GM12878 (cell line): Measurements from ENCODE around the gene POU2F3. TPM values are rescaled to one million over a fixed set of nuclear protein-coding genes. Genes with fewer than 3 reads are reported as not detected.
A peak's percentile ranks its signal among the peaks of the same experiment; 100 is the strongest.

Source experiments
- ATAC-seq: fragments of 200-7000 bp; cut with Tn5 transposase; 3 replicates; pipeline ENCODE4 v1.9.1; 2020; ENCODE audit warnings: mild to moderate bottlenecking, moderate library complexity
- BruUV-seq: library from RNA; stranded (reverse); fragments of 400-500 nt; replicated peaks from 2 replicates; lab custom pipeline; 2021; lab: Mats Ljungman, UMichigan
- CTCF ChIA-PET: fragments of 300-600 bp; sonication (Branson Sonifier 250); formaldehyde crosslinking; extraction: SDS; loops from one replicate; lab custom pipeline; 2021; ENCODE audit warnings: inconsistent platforms; lab: Yijun Ruan, JAX
- POLR2A ChIA-PET: fragments of 350-600 bp; formaldehyde crosslinking; extraction: SDS; loops from one replicate; lab custom pipeline; 2021; ENCODE audit warnings: inconsistent platforms; lab: Charles Lee
- RAD21 ChIA-PET: fragments of 300-600 bp; sonication (Branson Sonifier 250); formaldehyde crosslinking; loops from one replicate; lab custom pipeline; 2023; ENCODE audit warnings: antibody characterized with exemption; ENCODE audit not compliant: unreplicated experiment; lab: Charles Lee
- SMC1A ChIA-PET: fragments of 300-600 bp; sonication (Branson Sonifier 250); formaldehyde crosslinking; loops from one replicate; lab custom pipeline; 2023; ENCODE audit not compliant: unreplicated experiment, uncharacterized antibody; lab: Charles Lee
- DNase-seq: peaks from one replicate; pipeline ENCODE4 v3.0.0-alpha.2; 2011; ENCODE audit warnings: low read depth, low spot score
- FAIRE-seq: peaks from 3 replicates; lab custom pipeline; 2011; peaks lifted over from hg19 to GRCh38; lab: Jason Lieb, UNC
- H2AFZ ChIP-seq: 2 replicates; pipeline ENCODE4 v1.6.0; 2011; ENCODE audit warnings: low read depth, low read length, control low read depth; ENCODE audit not compliant: control insufficient read depth
- H3K27ac ChIP-seq: 2 replicates; pipeline ENCODE4 v1.5.1; 2011; ENCODE audit warnings: control low read depth; ENCODE audit not compliant: control insufficient read depth, insufficient read depth
- H3K27me3 ChIP-seq, 2 experiments: replicated peaks in 1 of 2; 2 replicates each; pipeline versions ENCODE4 v1.6.0 to v1.6.1; 2011; ENCODE audit warnings: low read length in 1 of 2; ENCODE audit not compliant: control insufficient read depth in 2 of 2, insufficient read depth in 2 of 2
- H3K36me3 ChIP-seq, 2 experiments: 2 replicates each; pipeline ENCODE4 v1.5.1; 2011; ENCODE audit warnings: low read length in 1 of 2; ENCODE audit not compliant: control insufficient read depth in 2 of 2, insufficient read depth in 2 of 2
- H3K4me1 ChIP-seq: 2 replicates; pipeline ENCODE4 v1.6.1; 2011; ENCODE audit warnings: mild to moderate bottlenecking, low read length, moderate library complexity, mixed read lengths; ENCODE audit not compliant: control insufficient read depth, insufficient read depth
- H3K4me2 ChIP-seq: 2 replicates; pipeline ENCODE4 v1.6.0; 2011; ENCODE audit warnings: control low read depth; ENCODE audit not compliant: control insufficient read depth, insufficient read depth
- H3K4me3 ChIP-seq: fragments of 200-600 bp; sonication (generic); 2 replicates; pipeline ENCODE4 v1.5.1; 2016
- H3K79me2 ChIP-seq: 2 replicates; pipeline ENCODE4 v1.6.0; 2011; ENCODE audit warnings: low read length; ENCODE audit not compliant: control insufficient read depth, insufficient read depth
- H3K9ac ChIP-seq: 2 replicates; pipeline ENCODE4 v1.8.0; 2011; ENCODE audit warnings: low read length, control low read depth, mixed read lengths; ENCODE audit not compliant: control insufficient read depth, insufficient read depth
- H3K9me3 ChIP-seq: replicated peaks from 3 replicates; pipeline ENCODE4 v1.5.1; 2011; ENCODE audit warnings: mild to moderate bottlenecking, low read length; ENCODE audit not compliant: control insufficient read depth, insufficient read depth
- H4K20me1 ChIP-seq: 2 replicates; pipeline ENCODE4 v1.6.0; 2011; ENCODE audit not compliant: control insufficient read depth, insufficient read depth
- BRCA1 ChIP-seq: IDR thresholded peaks from 2 replicates; pipeline ENCODE4 v1.6.1; 2011; ENCODE audit warnings: low read depth, low read length, improper control_type of control experiment
- ELK1 ChIP-seq: IDR thresholded peaks from 2 replicates; pipeline ENCODE4 v1.6.1; 2012; ENCODE audit warnings: low read depth, low read length, improper control_type of control experiment
- ETV6 ChIP-seq, 2 experiments: fragments of 450-650 bp in 1 of 2; IDR thresholded peaks in 1 of 2; conservative IDR thresholded peaks in 1 of 2; 2 replicates each; pipeline ENCODE4 v1.6.1; 2014; ENCODE audit warnings: antibody characterized with exemption in 1 of 2, borderline replicate concordance in 1 of 2, low read depth in 1 of 2, mild to moderate bottlenecking in 1 of 2, moderate library complexity in 1 of 2
- MTA2 ChIP-seq: fragments of 450-650 bp; IDR thresholded peaks from 2 replicates; pipeline ENCODE4 v1.6.1; 2016; ENCODE audit warnings: low read depth, mild to moderate bottlenecking, moderate library complexity
- MYC ChIP-seq: IDR thresholded peaks from 2 replicates; pipeline ENCODE4 v1.6.1; 2011; ENCODE audit warnings: mild to moderate bottlenecking, low read length, moderate library complexity, inconsistent platforms; ENCODE audit not compliant: insufficient read depth, insufficient replicate concordance, insufficient read length, severe bottlenecking
- NFIC ChIP-seq: IDR thresholded peaks from 2 replicates; pipeline ENCODE4 v1.6.1; 2012; ENCODE audit warnings: low read depth, mild to moderate bottlenecking, inconsistent platforms, low read length, moderate library complexity
- TCF7 ChIP-seq: IDR thresholded peaks from 2 replicates; pipeline ENCODE4 v1.6.1; 2014; ENCODE audit warnings: antibody characterized with exemption, borderline replicate concordance
- WGBS: methylation state at CpG from one replicate; pipeline ENCODE4 v1.1.6; 2016; ENCODE audit warnings: low lambda C conversion rate; ENCODE audit not compliant: insufficient replicate concordance, insufficient coverage; ENCODE audit errors: missing lambda C conversion rate; 5-methylcytosine and 5-hydroxymethylcytosine counted together
- in situ Hi-C: fragments of 300-500 bp; cut with MboI; formaldehyde crosslinking; loops from 9 replicates; pipeline ENCODE4 v1.14.3; 2018; ENCODE audit warnings: mixed read lengths
- intact Hi-C: fragments of 100-400 bp; cut with micrococcal nuclease; formaldehyde crosslinking; loops from one replicate; pipeline ENCODE4 v1.14.2; 2022; ENCODE audit not compliant: unreplicated experiment
- polyA plus RNA-seq, 11 experiments: library from polyadenylated mRNA; depleted of rRNA in 4 of 11; unstranded in 6 of 11; stranded (reverse) in 5 of 11; fragments of >200 nt; fragmentation: Nextera tagmentation in 4 of 11; fragmentation: Illumina TruSeq in 1 of 11; extraction: Ambion mirVana in 4 of 11; extraction: Trizol in 1 of 11; gene quantifications; 1 replicate in 1 of 11; 2 replicates in 10 of 11; pipeline versions ENCODE4 v1.2.1 to v1.2.3, GENCODE V29; 2011 to 2016; ENCODE audit warnings: inconsistent platforms in 2 of 11, missing spikeins in 2 of 11, low read depth in 1 of 11
- total RNA-seq, 4 experiments: library from RNA; depleted of rRNA in 3 of 4; stranded (reverse); fragments of >200 nt in 3 of 4; fragmentation: Illumina TruSeq in 1 of 4; extraction: Trizol in 1 of 4; gene quantifications; 2 replicates each; pipeline versions ENCODE4 v1.2.1 to v1.2.3, GENCODE V29; 2013 to 2021

POU2F3 gene
- total and polyA plus RNA-seq, 10 of the 15 experiments (the other 5 are each of a cell fraction or from before 2014, with no cell fraction given) = 0.09 to 4.4 (median 0.33) TPM

GRCh38 chr11:120226714-120227113 lies 13.2 kb upstream of the POU2F3 start (continued):
- no peak for TF ChIP-seq MTA2
- no peak for TF ChIP-seq ETV6 (conservative IDR thresholded peaks at IDR 0.05 in 1 of 2, IDR thresholded peaks at IDR 0.05 in 1 of 2; ENCODE audit: borderline replicate concordance in 1 of 2, low read depth in 1 of 2)
- TF ChIP-seq TCF7 = no peak

GRCh38 chr11:120227228-120227852 lies 12.6 kb upstream of the POU2F3 start:
- Histone ChIP-seq H3K27ac (no peak overlapping the region), H3K4me3 (no peak overlapping the region), H2AFZ (no peak overlapping the region), H3K9ac (no peak overlapping the region), H3K36me3 (no peaks in the 10 kb centered on the region), H4K20me1 (no peaks in the 10 kb centered on the region), H3K27me3 (no peaks in the 10 kb centered on the region; a peak in 1 of 4 replicates), H3K9me3 (no peaks in the 10 kb centered on the region), H3K79me2 (no peaks in the 10 kb centered on the region), H3K4me1 (peaks cover 8% of the 10 kb centered on the region), H3K4me2 (no peak overlapping the region)
- 45% methylated on average over 5 of the region's 5 CpGs for WGBS
- no peak for DNase-seq
- peak; percentile 54 for ATAC-seq
- ChIA-PET RAD21 (interaction anchor here (0.8 to 13.5 kb wide), 3 partner anchors 10 to 73 kb away, joined by 3 to 348 read pairs (median 10); no protein-coding TSS in a partner anchor), POLR2A (no interaction called here), CTCF (interaction anchor here (0.6 to 18.4 kb wide), 5 partner anchors 20 to 750 kb away, joined by 3 to 783 read pairs (median 3); no protein-coding TSS in a partner anchor), SMC1A (no interaction called here)
- in situ Hi-C loops (loop anchor here (5.0 kb wide), 1 partner anchor 55 kb away; no protein-coding TSS in a partner anchor), intact Hi-C loops (loop anchor here (10.0 kb wide), 1 partner anchor 743 kb away; no protein-coding TSS in a partner anchor)
- no peak for FAIRE-seq
- BruUV-seq = no TSS peak
- TF ChIP-seq NFIC (no peak), MYC (no peak), ELK1 (no peak), BRCA1 (no peak)
